ENCODE measurements around the gene PNPLA7. TPM values are rescaled to one million over a fixed set of nuclear protein-coding genes. Genes with fewer than 3 reads are reported as not detected.
"Not testable (repeated sequence)": the region's sequence is repeated elsewhere in the genome, so short reads cannot be mapped to it uniquely, and the experiment has no call there.

The PNPLA7 gene
- total and polyA plus RNA-seq, 2 of the 8 experiments (the other 6 are each of a cell fraction or from before 2014, with no cell fraction given): 0.35 to 0.47 TPM

DNA sequence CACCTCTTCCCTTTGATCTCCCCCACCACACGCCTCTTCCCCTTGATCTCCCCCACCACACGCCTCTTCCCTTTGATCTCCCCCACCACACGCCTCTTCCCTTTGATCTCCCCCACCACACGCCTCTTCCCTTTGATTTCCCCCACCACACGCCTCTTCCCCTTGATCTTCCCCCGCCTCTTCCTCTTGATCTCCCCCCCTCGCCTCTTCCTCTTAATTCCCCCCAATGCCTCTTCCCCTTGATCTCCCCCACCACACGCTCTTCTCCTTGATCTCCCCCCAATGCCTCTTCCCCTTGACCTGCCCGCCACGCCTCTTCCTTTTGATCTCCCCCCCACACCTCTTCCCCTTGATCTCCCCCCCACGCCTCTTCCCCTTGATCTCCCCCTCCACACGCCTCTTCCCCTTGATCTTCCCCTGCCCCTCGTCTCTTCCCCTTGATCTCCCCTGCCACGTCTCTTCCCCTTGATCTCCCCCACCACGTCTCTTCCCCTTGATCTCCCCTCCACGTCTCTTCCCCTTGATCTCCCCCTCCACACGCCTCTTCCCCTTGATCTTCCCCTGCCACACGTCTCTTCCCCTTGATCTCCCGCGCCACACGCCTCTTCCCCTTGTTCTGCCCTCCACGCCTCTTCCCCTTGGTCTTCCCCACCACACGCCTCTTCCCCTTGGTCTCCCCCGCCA lies 99.5 kb downstream of the PNPLA7 start:
- H2BK20ac ChIP-seq (ENCODE audit: low read length); H2AK5ac ChIP-seq (ENCODE audit: low read depth, low read length); H3K18ac ChIP-seq (ENCODE audit: extremely low read depth, low read length); H3K56ac ChIP-seq (replicated peaks; ENCODE audit: insufficient read length, low read depth, low read length); H3K79me2 ChIP-seq (ENCODE audit: control insufficient read depth in 1 of 2, insufficient read depth in 2 of 2, low read length in 2 of 2); H2BK15ac ChIP-seq (ENCODE audit: low read length); H3K27me3 ChIP-seq (replicated peaks in 1 of 4; ENCODE audit: control insufficient read depth in 3 of 4, extremely low read depth in 1 of 4, insufficient read depth in 3 of 4, low read length in 3 of 4); H3K4ac ChIP-seq (replicated peaks; ENCODE audit: insufficient read length, low read depth, low read length); H3K23me2 ChIP-seq (ENCODE audit: low read depth, low read length); H3K4me2 ChIP-seq (ENCODE audit: insufficient read depth in 1 of 2, low read depth in 2 of 2, low read length in 2 of 2); H3K9me3 ChIP-seq (ENCODE audit: insufficient read depth in 2 of 2, low read depth in 1 of 2, low read length in 1 of 2); CTCF ChIA-PET (ENCODE audit: partially characterized antibody); H3K9ac ChIP-seq (replicated peaks in 1 of 4; ENCODE audit: extremely low read depth in 1 of 4, low read depth in 3 of 4, low read length in 3 of 4); H3K23ac ChIP-seq (ENCODE audit: insufficient read length); H4K8ac ChIP-seq (ENCODE audit: extremely low read depth, insufficient read depth, low read length); H4K20me1 ChIP-seq (replicated peaks in 1 of 2; ENCODE audit: control insufficient read depth in 1 of 2, insufficient read depth in 2 of 2, low read length in 2 of 2); H2BK12ac ChIP-seq (ENCODE audit: low read depth, low read length); H2BK5ac ChIP-seq (ENCODE audit: low read depth, low read length); H3K14ac ChIP-seq (ENCODE audit: insufficient read length); H2AFZ ChIP-seq (ENCODE audit: low read length); H2BK120ac ChIP-seq (replicated peaks; ENCODE audit: low read depth, low read length); H3K79me1 ChIP-seq (ENCODE audit: low read depth, low read length); FAIRE-seq; H4K5ac ChIP-seq (ENCODE audit: insufficient read length, low read depth, low read length); DNase-seq (ENCODE audit: low read depth in 1 of 2, low spot score in 2 of 2); H4K91ac ChIP-seq (replicated peaks; ENCODE audit: insufficient read length, low read length); H3K4me3 ChIP-seq (ENCODE audit: extremely low read depth in 1 of 4, insufficient read depth in 2 of 4, low read depth in 3 of 4, low read length in 4 of 4); H3K27ac ChIP-seq (ENCODE audit: low read depth, low read length): not testable (repeated sequence)
- POLR2A ChIA-PET (ENCODE audit: partially characterized antibody): interaction anchor here (0.6 kb wide), 1 partner anchor 9 kb away, joined by 3 read pairs; the partner anchor contains the start of gene ENTPD8
- no CpG with 5 or more reads among the region's 24 CpGs for WGBS, 2 experiments (ENCODE audit: extremely low coverage in 1 of 2, insufficient coverage in 1 of 2, insufficient read length in 1 of 2, insufficient replicate concordance in 2 of 2, low coverage in 1 of 2, low lambda C conversion rate in 2 of 2, missing lambda C conversion rate in 1 of 2)
- Histone ChIP-seq H3K36me3 (ENCODE audit: control insufficient read depth in 2 of 4, insufficient read depth in 4 of 4, low read length in 3 of 4) (peaks cover under 1 to 13% (median 4%) of the 10 kb centered on the region in 4 experiments; a peak in 4 of 8 replicates), H3K4me1 (replicated peaks in 1 of 4; ENCODE audit: control insufficient read depth in 3 of 4, insufficient read depth in 4 of 4, low read length in 3 of 4) (peaks cover 0 to 15% (median 13%) of the 10 kb centered on the region in 4 experiments; a peak in 5 of 7 replicates)

Data from H1 (cell line).